Right ventricle myocardium inferior (tissue), 1 donor: ENCODE measurements around the gene RAD23A. TPM values are rescaled to one million over a fixed set of nuclear protein-coding genes. Genes with fewer than 3 reads are reported as not detected.
"Not testable (repeated sequence)": the region's sequence is repeated elsewhere in the genome, so short reads cannot be mapped to it uniquely, and the experiment has no call there.

Source experiments
- ATAC-seq: fragments of 200-7000 bp; cut with Tn5 transposase; one replicate; pipeline ENCODE4 v1.9.1; 2020; ENCODE audit warnings: mild to moderate bottlenecking, moderate library complexity
- DNase-seq: peaks from one replicate; pipeline ENCODE4 v3.0.0; 2021; ENCODE audit errors: missing footprints
- intact Hi-C: fragments of 100-400 bp; cut with DNase I; formaldehyde crosslinking; loops from one replicate; pipeline ENCODE4 v1.11.0; 2022
- total RNA-seq: library from RNA; stranded (reverse); fragmentation: NEBNext Ultra II Directional; extraction: Animal tissue kit (Norgen Biotek cat#: 25700); gene quantifications from one replicate; pipeline ENCODE4 v1.2.1, GENCODE V29; 2021
- donor health status: DM: no; HTN: yes; CAD: no; lungs with severe emphysema.

Gene RAD23A
- total RNA-seq, 1 donor from 2014 or later, result 171 TPM

- intact Hi-C loops, result loop anchor here (10.0 kb wide), 1 partner anchor 610 kb away; no protein-coding TSS in a partner anchor
- DNase-seq (peak; percentile 27), ATAC-seq (no peak)
These were observed 28.9 kb downstream of the RAD23A start for GRCh38 chr19:12974301-12975220.

- ATAC-seq (no peak), DNase-seq (peak; percentile 11)
- intact Hi-C loops, result loop anchor here (10.0 kb wide), 1 partner anchor 610 kb away; no protein-coding TSS in a partner anchor
These were observed 29.6 kb downstream of the RAD23A start for GRCh38 chr19:12975221-12975741.

- ATAC-seq, DNase-seq: not testable (repeated sequence)
- intact Hi-C loops, result loop anchor here (10.0 kb wide), 1 partner anchor 609 kb away; no protein-coding TSS in a partner anchor
These were observed 30.4 kb downstream of the RAD23A start for GRCh38 chr19:12976109-12976508.

- ATAC-seq (no peak), DNase-seq (no peak)
- intact Hi-C loops, result loop anchor here (2.0 to 10.0 kb wide), 2 partner anchors 283 to 605 kb away; no protein-coding TSS in a partner anchor
These were observed 34.3 kb downstream of the RAD23A start for GRCh38 chr19:12979974-12980373.

GRCh38 chr19:12982648-12983047 lies 37.0 kb downstream of the RAD23A start:
- intact Hi-C loops, result loop anchor here (1.0 kb wide), 2 partner anchors 79 to 111 kb away; no protein-coding TSS in a partner anchor
- ATAC-seq, result no peak
- no peak for DNase-seq

GRCh38 chr19:12983091-12983490 lies 37.4 kb downstream of the RAD23A start:
- no peak for ATAC-seq
- intact Hi-C loops, result loop anchor here (1.0 kb wide), 2 partner anchors 78 to 110 kb away; no protein-coding TSS in a partner anchor
- DNase-seq, result no peak

- intact Hi-C loops, result loop anchor here (1.0 to 2.0 kb wide), 3 partner anchors 47 to 110 kb away; no protein-coding TSS in a partner anchor
- peak; percentile 78 for ATAC-seq
- DNase-seq, result peak; percentile 89
These were observed 38.0 kb downstream of the RAD23A start for GRCh38 chr19:12983542-12984142.

- ATAC-seq, result no peak
- no peak for DNase-seq
These were observed 38.5 kb downstream of the RAD23A start for GRCh38 chr19:12984143-12984627.

GRCh38 chr19:12984683-12985048 lies 39.0 kb downstream of the RAD23A start:
- ATAC-seq (no peak), DNase-seq (no peak)
- intact Hi-C loops, result loop anchor here (2.0 kb wide), 1 partner anchor 46 kb away; no protein-coding TSS in a partner anchor

More at GRCh38 chr19:12984143-12984627, 38.5 kb downstream of the RAD23A start:
- intact Hi-C loops, result loop anchor here (2.0 kb wide), 1 partner anchor 47 kb away; no protein-coding TSS in a partner anchor

- no peak for DNase-seq
- intact Hi-C loops, result loop anchor here (2.0 kb wide), 1 partner anchor 46 kb away; no protein-coding TSS in a partner anchor
These were observed 39.6 kb downstream of the RAD23A start for GRCh38 chr19:12985049-12985776.

GRCh38 chr19:12986726-12987125 lies 41.1 kb downstream of the RAD23A start:
- ATAC-seq (no peak), DNase-seq (no peak)
- intact Hi-C loops, result no loop called here

More at GRCh38 chr19:12985049-12985776, 39.6 kb downstream of the RAD23A start:
- ATAC-seq, result peak; percentile 72

GRCh38 chr19:12987190-12987589 lies 41.5 kb downstream of the RAD23A start:
- intact Hi-C loops, result no loop called here
- ATAC-seq (no peak), DNase-seq (no peak)

- ATAC-seq (no peak), DNase-seq (no peak)
- intact Hi-C loops, result no loop called here
These were observed 42.1 kb downstream of the RAD23A start for GRCh38 chr19:12987781-12988180.

- ATAC-seq, result no peak
- DNase-seq, result peak; percentile 2
- intact Hi-C loops, result no loop called here
These were observed 44.8 kb downstream of the RAD23A start for GRCh38 chr19:12990431-12990830.

- ATAC-seq, result no peak
- DNase-seq, result no peak
- intact Hi-C loops, result no loop called here
These were observed 45.2 kb downstream of the RAD23A start for GRCh38 chr19:12990853-12991252.

GRCh38 chr19:12991296-12991695 lies 45.6 kb downstream of the RAD23A start:
- ATAC-seq (no peak), DNase-seq (peak; percentile 60)
- intact Hi-C loops, result no loop called here

GRCh38 chr19:12992729-12993128 lies 47.1 kb downstream of the RAD23A start:
- intact Hi-C loops, result no loop called here
- no peak for DNase-seq

GRCh38 chr19:12993562-12993961 lies 47.9 kb downstream of the RAD23A start:
- ATAC-seq, result no peak
- DNase-seq, result no peak
- intact Hi-C loops, result no loop called here

More at GRCh38 chr19:12992729-12993128, 47.1 kb downstream of the RAD23A start:
- ATAC-seq, result no peak
